Fibroblast of lung (primary cell): ENCODE results near the gene LMF1.

Experiments
- CTCF ChIP-seq, 2 donors: IDR thresholded peaks in 1 of 2; conservative IDR thresholded peaks in 1 of 2; 1 replicate in 1 of 2; 2 replicates in 1 of 2; pipeline ENCODE4 v1.5.1; 2011 to 2012; ENCODE audit warnings: low read length in 2 of 2, control low read depth in 1 of 2, inconsistent platforms in 1 of 2, low read depth in 1 of 2, mild to moderate bottlenecking in 1 of 2
- EZH2 ChIP-seq: IDR thresholded peaks from 2 replicates; pipeline ENCODE4 v1.5.1; 2012; ENCODE audit warnings: low read length, control low read depth, mild to moderate bottlenecking; ENCODE audit errors: missing control alignments

GRCh38 chr16:832652-833336 is 138.0 kb downstream of the LMF1 start:
- TF ChIP-seq EZH2 (no peak), CTCF (conservative IDR thresholded peaks at IDR 0.05 in 1 of 2, IDR thresholded peaks at IDR 0.05 in 1 of 2; ENCODE audit: low read depth in 1 of 2, low read length in 2 of 2) (no peak)
